Right lobe of liver (tissue), 6 donors: ENCODE results near the gene SEMA4A. TPM values are rescaled to one million over a fixed set of nuclear protein-coding genes. Genes with fewer than 3 reads are reported as not detected.

Source experiments
- ATAC-seq, 4 donors: fragments of 200-7000 bp; cut with Tn5 transposase; one replicate each; pipeline ENCODE4 v1.9.1; 2020; ENCODE audit warnings: mild to moderate bottlenecking in 4 of 4, moderate library complexity in 4 of 4
- DNase-seq, 3 donors: peaks; one replicate each; pipeline ENCODE4 v3.0.0-alpha.2; 2020
- H3K27ac ChIP-seq, 3 donors: fragments of 200-600 bp; one replicate each; pipeline ENCODE4 v1.8.0; 2022
- H3K27me3 ChIP-seq, 2 donors: fragments of 200-600 bp; one replicate each; pipeline ENCODE4 v1.8.0; 2022
- H3K36me3 ChIP-seq, 4 donors: fragments of 200-600 bp; sonication (generic) in 1 of 4; one replicate each; pipeline versions ENCODE4 v1.5.1 to v1.8.0; 2017 to 2022; ENCODE audit warnings: control low read depth in 1 of 4
- H3K4me1 ChIP-seq, 4 donors: fragments of 200-600 bp; sonication (generic) in 1 of 4; one replicate each; pipeline versions ENCODE4 v1.5.1 to v1.8.0; 2017 to 2022; ENCODE audit warnings: control low read depth in 1 of 4
- H3K4me3 ChIP-seq, 3 donors: fragments of 200-600 bp; one replicate each; pipeline ENCODE4 v1.8.0; 2022
- H3K9me3 ChIP-seq, 4 donors: fragments of 200-600 bp; sonication (generic) in 1 of 4; one replicate each; pipeline versions ENCODE4 v1.5.1 to v1.8.0; 2017 to 2022; ENCODE audit warnings: control low read depth in 1 of 4
- POLR2A ChIP-seq: fragments of 450-650 bp; IDR thresholded peaks from one replicate; pipeline ENCODE4 v1.6.1; 2017; ENCODE audit warnings: antibody characterized with exemption, mild to moderate bottlenecking
- WGBS: methylation state at CpG from one replicate; pipeline ENCODE4 v1.1.6; 2018; ENCODE audit warnings: low coverage, low lambda C conversion rate; ENCODE audit not compliant: insufficient coverage; ENCODE audit errors: missing lambda C conversion rate; 5-methylcytosine and 5-hydroxymethylcytosine counted together
- intact Hi-C, 2 donors: fragments of 100-400 bp; cut with DNase I; formaldehyde crosslinking; loops; one replicate each; pipeline versions ENCODE4 v1.11.2 to v1.14.1; 2022
- total RNA-seq, 6 experiments: library from RNA; depleted of rRNA in 2 of 6; stranded (reverse); fragments of >200 nt in 2 of 6; fragmentation: NEBNext Ultra II Directional in 3 of 6; extraction: Animal tissue kit (Norgen Biotek cat#: 25700) in 3 of 6; gene quantifications; one replicate each; pipeline versions ENCODE4 v1.1.0 to v1.2.4, GENCODE V29; 2016 to 2023
- TF ChIP-seq, protein P1 (sequence below), 4 donors: fragments of 200-600 bp in 3 of 4; fragments of 450-650 bp in 1 of 4; IDR thresholded peaks; one replicate each; pipeline versions ENCODE4 v1.5.1 to v1.8.0; 2016 to 2022; ENCODE audit warnings: antibody characterized with exemption in 4 of 4, mild to moderate bottlenecking in 2 of 4
- donor health status: DM: no; HTN: yes; CAD: no.
- donor health status: DM: no; HTN: no; CAD: no.
- donor health status: DM: no; HTN: no; CAD: no.
- donor health status: DM: no; HTN: yes; CAD: no.
- donor health status: DM: no; HTN: yes; CAD: no.

Gene SEMA4A
- total RNA-seq, 6 experiments from 2014 or later = 0.62 to 2.6 (median 1.3) TPM

DNA sequence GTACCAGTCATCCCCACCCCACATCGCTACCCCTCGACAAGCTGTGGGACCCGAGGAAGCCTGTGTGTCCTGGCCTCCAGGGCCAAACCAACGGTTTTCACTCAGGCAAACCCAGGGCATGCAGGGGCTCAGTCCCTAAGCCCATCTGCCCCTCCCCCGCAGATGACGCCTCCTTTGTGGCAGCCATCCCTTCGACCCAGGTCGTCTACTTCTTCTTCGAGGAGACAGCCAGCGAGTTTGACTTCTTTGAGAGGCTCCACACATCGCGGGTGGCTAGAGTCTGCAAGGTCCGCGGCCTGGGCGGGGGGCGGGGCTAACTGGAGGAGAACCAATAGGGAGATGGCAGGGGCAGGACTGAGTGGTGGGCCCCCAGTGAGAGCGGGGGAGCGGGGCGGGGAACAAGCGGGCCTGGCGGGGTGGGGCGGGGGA lies 7.4 kb downstream of the SEMA4A start:
- Histone ChIP-seq H3K27me3 (no peaks in the 10 kb centered on the region), H3K4me1 (peaks cover 0 to 7% (median 0%) of the 10 kb centered on the region in 4 donors), H3K9me3 (no peaks in the 10 kb centered on the region), H3K27ac (peak overlapping the region in 1 of 3 donors; percentile 66), H3K4me3 (peak overlapping the region in 1 of 3 donors; percentile 31), H3K36me3 (no peaks in the 10 kb centered on the region)
- 22% methylated on average over 15 of the region's 22 CpGs for WGBS
- TF ChIP-seq, protein P1, sequence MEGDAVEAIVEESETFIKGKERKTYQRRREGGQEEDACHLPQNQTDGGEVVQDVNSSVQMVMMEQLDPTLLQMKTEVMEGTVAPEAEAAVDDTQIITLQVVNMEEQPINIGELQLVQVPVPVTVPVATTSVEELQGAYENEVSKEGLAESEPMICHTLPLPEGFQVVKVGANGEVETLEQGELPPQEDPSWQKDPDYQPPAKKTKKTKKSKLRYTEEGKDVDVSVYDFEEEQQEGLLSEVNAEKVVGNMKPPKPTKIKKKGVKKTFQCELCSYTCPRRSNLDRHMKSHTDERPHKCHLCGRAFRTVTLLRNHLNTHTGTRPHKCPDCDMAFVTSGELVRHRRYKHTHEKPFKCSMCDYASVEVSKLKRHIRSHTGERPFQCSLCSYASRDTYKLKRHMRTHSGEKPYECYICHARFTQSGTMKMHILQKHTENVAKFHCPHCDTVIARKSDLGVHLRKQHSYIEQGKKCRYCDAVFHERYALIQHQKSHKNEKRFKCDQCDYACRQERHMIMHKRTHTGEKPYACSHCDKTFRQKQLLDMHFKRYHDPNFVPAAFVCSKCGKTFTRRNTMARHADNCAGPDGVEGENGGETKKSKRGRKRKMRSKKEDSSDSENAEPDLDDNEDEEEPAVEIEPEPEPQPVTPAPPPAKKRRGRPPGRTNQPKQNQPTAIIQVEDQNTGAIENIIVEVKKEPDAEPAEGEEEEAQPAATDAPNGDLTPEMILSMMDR (IDR thresholded peaks at IDR 0.05) = no peak
- no peak for TF ChIP-seq POLR2A
- ATAC-seq (peak; percentile 64 to 81 (median 78)), DNase-seq (peak; percentile 76 to 82 (median 77))
- intact Hi-C loops = no loop called here

DNA sequence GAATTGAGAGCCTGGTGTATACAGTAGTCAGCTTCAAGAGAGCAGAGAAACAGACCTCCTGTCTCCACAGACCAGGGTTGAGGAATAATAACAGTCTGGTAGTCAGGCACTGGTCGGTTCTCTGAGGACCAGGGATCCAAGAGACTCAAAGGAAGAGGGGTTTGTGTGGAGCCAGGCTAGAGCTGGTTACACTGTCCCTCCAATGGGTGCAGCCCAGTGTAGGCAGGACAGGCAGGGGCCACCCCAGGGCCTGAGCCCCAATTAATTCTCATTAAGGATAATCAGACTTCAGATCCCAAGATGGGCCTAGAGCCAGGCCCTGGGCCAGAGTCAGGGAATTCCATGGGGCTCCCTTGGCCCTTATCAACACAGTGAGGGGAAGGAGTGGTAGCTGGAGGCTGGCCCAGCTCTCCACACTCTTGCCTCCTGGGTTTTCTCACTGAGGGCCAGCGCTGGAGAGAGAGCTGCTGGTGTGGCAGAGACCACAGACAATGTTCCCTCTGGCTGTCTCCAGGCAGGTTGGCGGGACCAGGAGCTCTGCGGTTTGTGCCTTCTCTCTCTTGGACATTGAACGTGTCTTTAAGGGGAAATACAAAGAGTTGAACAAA lies 9.1 kb downstream of the SEMA4A start:
- DNase-seq (peak in 1 of 3 donors; percentile 48), ATAC-seq (no peak)
- H3K9me3 ChIP-seq = no peaks in the 10 kb centered on the region
- no peak for TF ChIP-seq POLR2A
- TF ChIP-seq, protein P1 (IDR thresholded peaks at IDR 0.05) = no peak
- H3K4me1 ChIP-seq = peaks cover 0 to 7% (median 0%) of the 10 kb centered on the region in 4 donors
- WGBS = 90% methylated on average over 3 of the region's 5 CpGs
- no peak overlapping the region for H3K4me3 ChIP-seq
- intact Hi-C loops = no loop called here
- H3K36me3 ChIP-seq = no peaks in the 10 kb centered on the region
- peak overlapping the region in 2 of 3 donors; percentile 66 to 69 for H3K27ac ChIP-seq
- H3K27me3 ChIP-seq = no peaks in the 10 kb centered on the region

DNA sequence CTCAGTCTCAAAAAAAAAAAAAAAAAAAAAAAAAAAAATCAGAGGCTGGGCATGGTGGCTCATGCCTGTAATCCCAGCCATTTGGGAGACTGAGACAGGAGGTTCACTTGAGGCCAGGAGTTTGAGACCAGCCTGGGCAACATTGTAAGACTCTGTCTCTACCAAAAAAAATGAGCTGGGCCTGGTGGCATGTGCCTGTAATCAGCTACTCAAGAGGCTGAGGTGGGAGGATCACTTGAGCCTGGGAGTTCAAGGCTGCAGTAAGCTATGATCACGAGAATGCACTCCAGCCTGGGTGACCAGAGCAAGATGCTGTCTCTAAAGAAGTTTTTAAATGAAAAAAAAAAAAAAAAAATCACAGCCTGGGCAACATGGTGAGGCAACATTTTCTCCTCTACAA lies 10.3 kb downstream of the SEMA4A start:
- Histone ChIP-seq H3K4me1 (peaks cover 0 to 7% (median 0%) of the 10 kb centered on the region in 4 donors), H3K27ac (no peak overlapping the region), H3K9me3 (no peaks in the 10 kb centered on the region), H3K4me3 (no peak overlapping the region), H3K27me3 (no peaks in the 10 kb centered on the region), H3K36me3 (no peaks in the 10 kb centered on the region)
- DNase-seq = peak in 1 of 3 donors; percentile 4
- intact Hi-C loops = no loop called here
- no CpG with 5 or more reads among the region's 1 CpG for WGBS
- no peak for ATAC-seq
- TF ChIP-seq POLR2A = no peak
- TF ChIP-seq, protein P1 (IDR thresholded peaks at IDR 0.05) = no peak

DNA sequence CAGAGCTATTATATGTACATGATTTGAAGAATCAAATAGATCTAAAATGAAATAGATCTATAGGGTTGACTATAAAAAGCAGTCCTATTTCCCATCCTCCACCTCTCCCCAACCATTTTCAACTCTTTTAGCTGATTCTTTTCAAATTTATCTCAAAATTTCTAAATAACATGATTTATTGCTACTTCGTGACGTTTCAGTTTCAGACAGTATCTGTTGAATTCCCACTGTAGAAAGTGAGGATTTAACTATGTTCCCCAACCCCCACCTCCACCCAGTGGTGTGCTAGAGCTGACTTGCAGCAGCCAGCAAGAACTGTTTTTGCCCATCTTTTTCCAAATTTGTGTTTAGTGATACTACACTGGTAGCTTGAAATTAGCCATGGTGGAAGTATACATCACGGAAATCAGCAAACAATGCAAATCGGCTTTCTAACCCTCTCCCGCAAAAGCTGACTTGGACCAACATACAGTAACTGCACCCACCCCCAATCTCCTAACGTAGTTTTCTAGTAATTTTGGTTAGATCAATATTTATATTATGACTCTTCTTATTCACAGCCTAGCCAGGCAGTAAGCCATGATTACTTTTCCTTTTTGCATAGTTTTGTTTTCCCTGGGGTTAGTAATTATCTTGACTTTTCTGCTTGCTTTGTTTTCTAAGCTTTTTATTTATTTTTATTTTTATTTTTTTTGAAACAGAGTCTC lies 10.9 kb downstream of the SEMA4A start:
- Histone ChIP-seq H3K9me3 (no peaks in the 10 kb centered on the region), H3K4me1 (peaks cover 0 to 7% (median 0%) of the 10 kb centered on the region in 4 donors), H3K4me3 (no peak overlapping the region), H3K36me3 (no peaks in the 10 kb centered on the region), H3K27ac (no peak overlapping the region), H3K27me3 (no peaks in the 10 kb centered on the region)
- intact Hi-C loops = no loop called here
- no peak for DNase-seq
- WGBS = 72% methylated on average over 3 of the region's 6 CpGs
- no peak for ATAC-seq
- TF ChIP-seq, protein P1 (IDR thresholded peaks at IDR 0.05) = no peak
- no peak for TF ChIP-seq POLR2A
